Stimulated activated CD4-positive, alpha-beta T cell treated with anti-CD3 and anti-CD28 coated beads, Interleukin-2, amount 100 ng/mL, for 4 hours (primary cell): ENCODE measurements around the gene RABEP1.

Experiments
- DNase-seq: peaks from one replicate; pipeline ENCODE4 v3.0.0-alpha.2; 2020; ENCODE audit warnings: low read depth

Gene RABEP1

GRCh38 chr17:5269241-5269960 is 12.7 kb upstream of the RABEP1 start:
- no peak for DNase-seq

- no peak for DNase-seq
Observed at GRCh38 chr17:5272322-5272721, 9.8 kb upstream of the RABEP1 start.

- DNase-seq, result peak; percentile 80
Observed at GRCh38 chr17:5282642-5283217, 646 bp downstream of the RABEP1 start.

GRCh38 chr17:5283571-5284315 is 1.7 kb downstream of the RABEP1 start:
- no peak for DNase-seq

- DNase-seq, result no peak
Observed at GRCh38 chr17:5284681-5285080, 2.6 kb downstream of the RABEP1 start.

GRCh38 chr17:5286846-5287245 is 4.8 kb downstream of the RABEP1 start:
- DNase-seq, result no peak

- DNase-seq, result no peak
Observed at GRCh38 chr17:5291683-5292350, 9.7 kb downstream of the RABEP1 start.

- no peak for DNase-seq
Observed at GRCh38 chr17:5297245-5297644, 15.2 kb downstream of the RABEP1 start.

GRCh38 chr17:5299383-5299782 is 17.3 kb downstream of the RABEP1 start:
- no peak for DNase-seq

- no peak for DNase-seq
Observed at GRCh38 chr17:5304636-5305035, 22.6 kb downstream of the RABEP1 start.

- no peak for DNase-seq
Observed at GRCh38 chr17:5309851-5310250, 27.8 kb downstream of the RABEP1 start.

GRCh38 chr17:5325851-5326250 is 43.8 kb downstream of the RABEP1 start:
- DNase-seq, result no peak

- no peak for DNase-seq
Observed at GRCh38 chr17:5329784-5330557, 47.9 kb downstream of the RABEP1 start.

GRCh38 chr17:5330981-5331380 is 48.9 kb downstream of the RABEP1 start:
- DNase-seq, result no peak

- no peak for DNase-seq
Observed at GRCh38 chr17:5331506-5331905, 49.4 kb downstream of the RABEP1 start.

- DNase-seq, result no peak
Observed at GRCh38 chr17:5344914-5345313, 62.8 kb downstream of the RABEP1 start.

GRCh38 chr17:5352681-5353289 is 70.7 kb downstream of the RABEP1 start:
- no peak for DNase-seq

- DNase-seq, result no peak
Observed at GRCh38 chr17:5354310-5354709, 72.2 kb downstream of the RABEP1 start.

GRCh38 chr17:5354886-5355415 is 72.9 kb downstream of the RABEP1 start:
- no peak for DNase-seq

GRCh38 chr17:5355421-5356129 is 73.5 kb downstream of the RABEP1 start:
- DNase-seq, result no peak

GRCh38 chr17:5361426-5361825 is 79.3 kb downstream of the RABEP1 start:
- no peak for DNase-seq
